Kidney epithelial cell (primary cell): ENCODE data around the gene CCDC112. TPM values are rescaled to one million over a fixed set of nuclear protein-coding genes. Genes with fewer than 3 reads are reported as not detected.

Source experiments
- DNase-seq: peaks from one replicate; pipeline ENCODE4 v3.0.0-alpha.2; 2010; ENCODE audit warnings: low read depth
- H3K27me3 ChIP-seq: 2 replicates; pipeline ENCODE4 v1.6.0; 2011; ENCODE audit warnings: low read length; ENCODE audit not compliant: control insufficient read depth, insufficient read depth
- H3K36me3 ChIP-seq: 2 replicates; pipeline ENCODE4 v1.5.1; 2011; ENCODE audit warnings: low read length; ENCODE audit not compliant: control insufficient read depth, insufficient read depth
- H3K4me3 ChIP-seq: 2 replicates; pipeline ENCODE4 v1.5.1; 2011; ENCODE audit warnings: low read depth, mild to moderate bottlenecking, control low read depth, low read length
- total RNA-seq: library from RNA; depleted of rRNA; stranded (reverse); fragments of >200 nt; gene quantifications from 2 replicates; pipeline ENCODE4 v1.2.3, GENCODE V29; 2015
- TF ChIP-seq, protein P1 (sequence below): IDR thresholded peaks from 2 replicates; pipeline ENCODE4 v1.5.1; 2011; ENCODE audit warnings: mild to moderate bottlenecking, moderate library complexity, low read length, control low read depth, inconsistent platforms; ENCODE audit not compliant: insufficient read depth, poor library complexity, severe bottlenecking

CCDC112 gene
- total RNA-seq, 1 donor from 2014 or later = 22.2 TPM

DNA sequence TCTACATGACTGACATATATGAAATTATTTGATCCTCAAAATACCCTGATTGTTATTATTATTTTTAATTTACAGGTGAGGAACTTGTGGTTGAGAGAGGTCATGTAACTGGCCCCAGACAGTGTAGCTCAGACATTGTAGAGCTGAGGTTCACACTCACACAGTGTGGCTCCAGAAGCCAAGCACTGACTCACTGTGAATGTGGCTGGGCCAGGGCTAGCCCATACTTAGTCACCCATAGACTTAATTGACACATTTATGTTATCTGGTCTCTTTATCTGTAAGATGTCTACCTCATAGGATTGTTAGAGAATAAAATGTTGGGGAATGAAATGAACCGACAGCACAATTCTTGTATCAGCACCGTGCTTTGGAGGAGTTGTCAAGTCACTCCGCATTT is 24.9 kb upstream of the CCDC112 start:
- DNase-seq = no peak
- no peaks in the 10 kb centered on the region for H3K36me3 ChIP-seq
- no peaks in the 10 kb centered on the region for H3K27me3 ChIP-seq
- TF ChIP-seq, protein P1, sequence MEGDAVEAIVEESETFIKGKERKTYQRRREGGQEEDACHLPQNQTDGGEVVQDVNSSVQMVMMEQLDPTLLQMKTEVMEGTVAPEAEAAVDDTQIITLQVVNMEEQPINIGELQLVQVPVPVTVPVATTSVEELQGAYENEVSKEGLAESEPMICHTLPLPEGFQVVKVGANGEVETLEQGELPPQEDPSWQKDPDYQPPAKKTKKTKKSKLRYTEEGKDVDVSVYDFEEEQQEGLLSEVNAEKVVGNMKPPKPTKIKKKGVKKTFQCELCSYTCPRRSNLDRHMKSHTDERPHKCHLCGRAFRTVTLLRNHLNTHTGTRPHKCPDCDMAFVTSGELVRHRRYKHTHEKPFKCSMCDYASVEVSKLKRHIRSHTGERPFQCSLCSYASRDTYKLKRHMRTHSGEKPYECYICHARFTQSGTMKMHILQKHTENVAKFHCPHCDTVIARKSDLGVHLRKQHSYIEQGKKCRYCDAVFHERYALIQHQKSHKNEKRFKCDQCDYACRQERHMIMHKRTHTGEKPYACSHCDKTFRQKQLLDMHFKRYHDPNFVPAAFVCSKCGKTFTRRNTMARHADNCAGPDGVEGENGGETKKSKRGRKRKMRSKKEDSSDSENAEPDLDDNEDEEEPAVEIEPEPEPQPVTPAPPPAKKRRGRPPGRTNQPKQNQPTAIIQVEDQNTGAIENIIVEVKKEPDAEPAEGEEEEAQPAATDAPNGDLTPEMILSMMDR = no peak
- no peak overlapping the region for H3K4me3 ChIP-seq

DNA sequence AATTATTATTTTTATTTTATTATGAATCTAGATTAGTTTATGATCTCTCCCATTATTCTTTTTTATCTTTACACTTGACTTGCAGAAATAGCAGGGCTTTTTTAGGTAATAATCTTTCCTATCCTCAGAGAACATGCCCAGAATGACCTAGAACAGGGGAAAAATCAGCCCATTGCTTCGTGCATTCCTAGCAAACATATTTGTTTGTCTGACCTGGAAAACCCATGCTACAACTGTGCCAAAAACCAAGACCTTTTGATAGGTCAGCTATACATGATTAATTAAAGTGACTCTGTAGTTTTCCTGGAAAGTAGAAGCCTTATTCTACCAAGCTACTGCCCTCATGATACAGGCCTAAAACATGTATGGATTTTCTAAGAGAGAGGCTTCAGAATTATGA is 24.1 kb upstream of the CCDC112 start:
- Histone ChIP-seq H3K36me3 (no peaks in the 10 kb centered on the region), H3K4me3 (no peak overlapping the region), H3K27me3 (no peaks in the 10 kb centered on the region)
- TF ChIP-seq, protein P1 = no peak
- no peak for DNase-seq

DNA sequence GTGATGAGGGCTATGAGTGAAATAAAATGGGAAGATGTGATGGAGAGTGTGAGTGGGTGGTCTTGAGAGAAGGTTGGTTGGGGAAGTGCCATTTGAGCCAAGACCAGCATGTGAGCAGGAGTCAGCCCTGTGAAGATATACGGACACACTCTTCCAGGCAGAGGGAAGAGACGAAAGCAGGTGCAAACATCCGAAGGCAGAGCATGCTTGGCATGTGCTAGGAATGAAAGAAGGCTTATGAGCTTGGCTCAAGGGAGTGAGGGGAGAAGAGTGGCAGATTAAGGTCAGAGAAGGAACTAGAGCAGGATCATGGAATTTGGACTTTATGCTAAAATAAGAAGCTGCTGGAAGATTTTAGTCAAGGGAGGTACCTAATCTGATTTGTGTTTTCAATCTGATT is 23.6 kb upstream of the CCDC112 start:
- Histone ChIP-seq H3K36me3 (no peaks in the 10 kb centered on the region), H3K4me3 (no peak overlapping the region), H3K27me3 (no peaks in the 10 kb centered on the region)
- TF ChIP-seq, protein P1 = no peak
- DNase-seq = no peak

DNA sequence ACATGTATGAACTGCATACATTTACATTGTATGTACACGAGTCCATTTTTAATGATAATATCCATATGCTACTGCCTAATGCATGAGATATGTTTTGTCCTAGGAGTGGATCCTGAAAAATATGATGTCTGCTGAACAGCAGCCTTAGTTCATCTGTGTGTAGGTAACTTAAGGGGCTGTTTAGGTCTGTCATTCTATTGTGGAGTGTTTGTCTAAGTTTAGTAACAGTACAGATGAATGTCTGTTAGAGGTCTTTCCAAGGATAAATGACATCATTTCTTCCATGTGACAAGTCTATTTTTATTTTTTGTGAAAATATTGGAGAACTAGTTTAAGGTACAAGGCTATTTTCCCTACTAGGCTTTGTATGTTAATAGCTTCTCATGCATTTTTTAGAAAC is 22.6 kb upstream of the CCDC112 start:
- Histone ChIP-seq H3K4me3 (no peak overlapping the region), H3K36me3 (no peaks in the 10 kb centered on the region), H3K27me3 (no peaks in the 10 kb centered on the region)
- TF ChIP-seq, protein P1 = no peak
- no peak for DNase-seq

DNA sequence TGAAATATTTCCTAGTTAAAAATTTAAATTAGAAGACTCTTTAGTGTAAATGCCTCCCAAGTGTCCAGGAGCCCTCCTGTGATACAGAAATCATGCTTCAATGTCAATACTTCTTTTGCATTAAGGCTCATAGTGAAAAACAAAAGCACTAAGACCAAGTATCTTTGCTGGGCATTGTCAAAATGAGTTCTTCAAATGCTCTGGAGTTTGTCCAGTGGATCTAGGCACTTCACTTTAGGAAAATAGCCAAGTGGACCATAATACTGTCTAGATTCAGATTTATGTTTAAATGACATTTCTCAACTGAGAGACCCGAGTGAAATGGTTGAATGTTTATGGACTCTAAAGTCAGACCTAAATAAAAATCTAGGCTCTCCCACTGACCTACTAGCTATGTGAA is 21.3 kb upstream of the CCDC112 start:
- Histone ChIP-seq H3K4me3 (no peak overlapping the region), H3K36me3 (no peaks in the 10 kb centered on the region), H3K27me3 (no peaks in the 10 kb centered on the region)
- DNase-seq = no peak
- TF ChIP-seq, protein P1 = no peak

DNA sequence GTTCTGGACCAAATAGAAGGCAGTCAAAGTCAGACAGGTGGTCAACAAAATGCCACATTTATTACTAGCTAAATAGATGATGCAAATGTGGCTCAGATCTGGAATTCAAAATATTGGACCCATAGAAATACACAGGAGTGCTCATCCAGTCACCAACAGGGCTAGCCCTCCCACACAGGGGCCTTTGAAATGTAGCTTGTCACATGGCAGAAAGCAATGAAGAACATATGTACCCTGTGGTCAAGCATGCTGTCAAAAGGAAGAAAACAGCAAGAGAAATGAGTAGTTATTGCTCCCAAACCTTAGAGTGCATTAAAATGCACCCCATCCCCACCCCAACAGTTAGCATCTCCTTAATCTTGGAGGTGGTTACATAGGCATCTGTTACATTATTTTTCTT is 20.9 kb upstream of the CCDC112 start:
- DNase-seq = no peak
- Histone ChIP-seq H3K4me3 (no peak overlapping the region), H3K27me3 (no peaks in the 10 kb centered on the region), H3K36me3 (no peaks in the 10 kb centered on the region)
- TF ChIP-seq, protein P1 = no peak
